H9 (cell line): ENCODE results near the gene TTC21B. TPM values are rescaled to one million over a fixed set of nuclear protein-coding genes. Genes with fewer than 3 reads are reported as not detected.

Experiments
- DNase-seq: peaks from one replicate; pipeline ENCODE4 v3.0.0-alpha.2; 2017
- H2AFZ ChIP-seq: one replicate; pipeline ENCODE4 v1.6.1; 2013; ENCODE audit warnings: mild to moderate bottlenecking, low read length, control low read depth, moderate library complexity
- H2AK5ac ChIP-seq: 2 replicates; pipeline ENCODE4 v1.6.1; 2013; ENCODE audit warnings: low read length, control low read depth, mixed read lengths; ENCODE audit not compliant: insufficient read length
- H2BK120ac ChIP-seq: one replicate; pipeline ENCODE4 v1.6.1; 2013; ENCODE audit warnings: low read depth, mild to moderate bottlenecking, low read length, control low read depth, inconsistent platforms; ENCODE audit not compliant: poor library complexity, severe bottlenecking
- H2BK12ac ChIP-seq: 2 replicates; pipeline ENCODE4 v1.6.1; 2013; ENCODE audit warnings: low read length, control low read depth, mixed read lengths, low read depth; ENCODE audit not compliant: insufficient read length
- H2BK15ac ChIP-seq: 2 replicates; pipeline ENCODE4 v1.6.1; 2013; ENCODE audit warnings: low read depth, low read length, control low read depth
- H2BK20ac ChIP-seq: one replicate; pipeline ENCODE4 v1.6.1; 2013; ENCODE audit warnings: low read depth, mild to moderate bottlenecking, low read length, control low read depth, inconsistent platforms; ENCODE audit not compliant: poor library complexity, severe bottlenecking
- H2BK5ac ChIP-seq: 2 replicates; pipeline ENCODE4 v1.6.1; 2013; ENCODE audit warnings: low read length, control low read depth, mixed read lengths; ENCODE audit not compliant: insufficient read length
- H3K14ac ChIP-seq: 2 replicates; pipeline ENCODE4 v1.6.1; 2013; ENCODE audit warnings: low read length, control low read depth; ENCODE audit not compliant: insufficient read depth
- H3K18ac ChIP-seq: 2 replicates; pipeline ENCODE4 v1.6.1; 2013; ENCODE audit warnings: low read depth, mild to moderate bottlenecking, mixed read lengths, low read length, control low read depth; ENCODE audit not compliant: insufficient read length
- H3K23ac ChIP-seq: 2 replicates; pipeline ENCODE4 v1.6.1; 2013; ENCODE audit warnings: low read length, control low read depth, mixed read lengths, low read depth; ENCODE audit not compliant: insufficient read length
- H3K23me2 ChIP-seq: 2 replicates; pipeline ENCODE4 v1.6.1; 2013; ENCODE audit warnings: low read depth, mild to moderate bottlenecking, mixed read lengths, low read length, control low read depth; ENCODE audit not compliant: insufficient read length, poor library complexity, severe bottlenecking
- H3K27ac ChIP-seq: 2 replicates; pipeline ENCODE4 v1.5.1; 2013; ENCODE audit warnings: low read length, control low read depth, mixed read lengths, low read depth; ENCODE audit not compliant: insufficient read length
- H3K27me3 ChIP-seq: 2 replicates; pipeline ENCODE4 v1.6.1; 2013; ENCODE audit warnings: low read length, control low read depth, inconsistent platforms; ENCODE audit not compliant: insufficient read depth
- H3K4ac ChIP-seq: 2 replicates; pipeline ENCODE4 v1.6.1; 2013; ENCODE audit warnings: low read depth, mild to moderate bottlenecking, control low read depth, inconsistent platforms, low read length, moderate library complexity
- H3K4me1 ChIP-seq: 2 replicates; pipeline ENCODE4 v1.6.1; 2013; ENCODE audit warnings: low read length, control low read depth, inconsistent platforms; ENCODE audit not compliant: insufficient read depth
- H3K4me2 ChIP-seq: 2 replicates; pipeline ENCODE4 v1.6.1; 2013; ENCODE audit warnings: low read length, control low read depth, mixed read lengths; ENCODE audit not compliant: insufficient read length, insufficient read depth
- H3K56ac ChIP-seq: 2 replicates; pipeline ENCODE4 v1.6.1; 2013; ENCODE audit warnings: low read depth, mild to moderate bottlenecking, mixed read lengths, low read length, control low read depth; ENCODE audit not compliant: insufficient read length
- H3K79me1 ChIP-seq: 2 replicates; pipeline ENCODE4 v1.6.1; 2013; ENCODE audit warnings: low read depth, mild to moderate bottlenecking, moderate library complexity, low read length, control low read depth, inconsistent platforms; ENCODE audit not compliant: insufficient read depth, poor library complexity, severe bottlenecking
- H3K79me2 ChIP-seq: 2 replicates; pipeline ENCODE4 v1.6.1; 2013; ENCODE audit warnings: low read length, control low read depth, inconsistent platforms; ENCODE audit not compliant: insufficient read depth
- H3K9ac ChIP-seq: 2 replicates; pipeline ENCODE4 v1.6.1; 2013; ENCODE audit warnings: low read length, control low read depth, mixed read lengths; ENCODE audit not compliant: insufficient read length; ENCODE audit errors: extremely low read depth
- H3K9me3 ChIP-seq: one replicate; pipeline ENCODE4 v1.6.1; 2013; ENCODE audit warnings: low read depth, low read length, inconsistent platforms; ENCODE audit not compliant: control insufficient read depth
- H3T11ph ChIP-seq: one replicate; pipeline ENCODE4 v1.6.1; 2013; ENCODE audit warnings: mild to moderate bottlenecking, low read length, control low read depth, inconsistent platforms
- H4K20me1 ChIP-seq: one replicate; pipeline ENCODE4 v1.6.1; 2013; ENCODE audit not compliant: control insufficient read depth, insufficient read length, insufficient read depth
- H4K5ac ChIP-seq: 2 replicates; pipeline ENCODE4 v1.6.1; 2013; ENCODE audit warnings: low read depth, mild to moderate bottlenecking, mixed read lengths, low read length, control low read depth; ENCODE audit not compliant: insufficient read length
- H4K8ac ChIP-seq: replicated peaks from 2 replicates; pipeline ENCODE4 v1.6.1; 2013; ENCODE audit warnings: low read length, control low read depth, mixed read lengths, low read depth; ENCODE audit not compliant: insufficient read length
- H4K91ac ChIP-seq: 2 replicates; pipeline ENCODE4 v1.6.1; 2013; ENCODE audit warnings: low read depth, mild to moderate bottlenecking, moderate library complexity, mixed read lengths, low read length, control low read depth; ENCODE audit not compliant: insufficient read length
- H3K27ac Mint-ChIP-seq, 3 experiments: 2 replicates in 2 of 3; 3 replicates in 1 of 3; pipeline ENCODE4 v1.8.0; 2020 to 2021; ENCODE audit warnings: mixed read lengths in 3 of 3, mild to moderate bottlenecking in 1 of 3, moderate library complexity in 1 of 3
- H3K27me3 Mint-ChIP-seq: 2 replicates; pipeline ENCODE4 v1.8.0; 2021; ENCODE audit warnings: low read depth, mild to moderate bottlenecking, moderate library complexity, mixed read lengths
- H3K36me3 Mint-ChIP-seq, 3 experiments: 2 replicates in 2 of 3; 3 replicates in 1 of 3; pipeline ENCODE4 v1.8.0; 2020 to 2021; ENCODE audit warnings: low read depth in 3 of 3, mixed read lengths in 3 of 3; ENCODE audit not compliant: insufficient read depth in 1 of 3
- H3K4me1 Mint-ChIP-seq, 2 experiments: 2 replicates each; pipeline ENCODE4 v1.8.0; 2020; ENCODE audit warnings: mixed read lengths in 2 of 2
- H3K4me3 Mint-ChIP-seq, 2 experiments: 2 replicates in 1 of 2; 3 replicates in 1 of 2; pipeline ENCODE4 v1.8.0; 2020 to 2021; ENCODE audit warnings: mild to moderate bottlenecking in 2 of 2, mixed read lengths in 2 of 2, moderate library complexity in 1 of 2
- H3K9me3 Mint-ChIP-seq, 2 experiments: 2 replicates in 1 of 2; 3 replicates in 1 of 2; pipeline ENCODE4 v1.8.0; 2020; ENCODE audit warnings: mild to moderate bottlenecking in 2 of 2, mixed read lengths in 2 of 2, moderate library complexity in 1 of 2
- WGBS: extraction: QIAGEN DNeasy Blood & Tissue Kit; methylation state at CpG from one replicate; pipeline ENCODE4 v1.1.7; 2013; ENCODE audit warnings: missing lambda C conversion rate, low lambda C conversion rate, mixed read lengths; ENCODE audit not compliant: insufficient read length; ENCODE audit errors: extremely low coverage; 5-methylcytosine and 5-hydroxymethylcytosine counted together
- total RNA-seq: library from RNA; stranded (reverse); gene quantifications from 2 replicates; pipeline ENCODE4 v1.2.1, GENCODE V29; 2021
- TF ChIP-seq, protein P1 (sequence below): fragments of 200-600 bp; sonication (generic); conservative IDR thresholded peaks from 3 replicates; pipeline ENCODE4 v1.8.0; 2021; ENCODE audit warnings: antibody characterized with exemption, mild to moderate bottlenecking

Gene TTC21B
- total RNA-seq, 1 experiment from 2014 or later, result 16.6 TPM

DNA sequence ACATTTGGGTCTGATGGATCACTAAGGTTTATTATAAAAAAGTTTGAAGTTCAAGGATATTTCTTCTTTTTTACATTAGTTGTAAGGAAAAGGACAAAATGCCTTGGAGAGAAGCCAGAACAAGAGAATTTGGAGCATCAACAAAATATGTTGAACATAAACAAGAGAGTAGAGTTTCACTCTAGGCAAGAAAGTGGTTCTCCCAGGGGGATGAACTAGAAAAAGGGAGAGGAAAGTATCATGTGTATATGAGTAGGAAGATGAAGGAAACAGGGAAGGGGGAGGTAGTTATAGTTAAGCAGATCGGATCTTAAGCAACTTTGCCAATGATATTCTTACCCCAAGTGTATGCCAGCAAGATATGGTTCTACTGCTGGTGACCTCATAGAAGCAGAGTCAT lies 95.7 kb downstream of the TTC21B start:
- H3K79me1 ChIP-seq, result no peaks in the 10 kb centered on the region
- TF ChIP-seq, protein P1, sequence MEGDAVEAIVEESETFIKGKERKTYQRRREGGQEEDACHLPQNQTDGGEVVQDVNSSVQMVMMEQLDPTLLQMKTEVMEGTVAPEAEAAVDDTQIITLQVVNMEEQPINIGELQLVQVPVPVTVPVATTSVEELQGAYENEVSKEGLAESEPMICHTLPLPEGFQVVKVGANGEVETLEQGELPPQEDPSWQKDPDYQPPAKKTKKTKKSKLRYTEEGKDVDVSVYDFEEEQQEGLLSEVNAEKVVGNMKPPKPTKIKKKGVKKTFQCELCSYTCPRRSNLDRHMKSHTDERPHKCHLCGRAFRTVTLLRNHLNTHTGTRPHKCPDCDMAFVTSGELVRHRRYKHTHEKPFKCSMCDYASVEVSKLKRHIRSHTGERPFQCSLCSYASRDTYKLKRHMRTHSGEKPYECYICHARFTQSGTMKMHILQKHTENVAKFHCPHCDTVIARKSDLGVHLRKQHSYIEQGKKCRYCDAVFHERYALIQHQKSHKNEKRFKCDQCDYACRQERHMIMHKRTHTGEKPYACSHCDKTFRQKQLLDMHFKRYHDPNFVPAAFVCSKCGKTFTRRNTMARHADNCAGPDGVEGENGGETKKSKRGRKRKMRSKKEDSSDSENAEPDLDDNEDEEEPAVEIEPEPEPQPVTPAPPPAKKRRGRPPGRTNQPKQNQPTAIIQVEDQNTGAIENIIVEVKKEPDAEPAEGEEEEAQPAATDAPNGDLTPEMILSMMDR, result no peak
- H2BK20ac ChIP-seq, result no peak overlapping the region
- H3K4me2 ChIP-seq, result no peak overlapping the region
- Mint-ChIP-seq H3K4me1 (no peaks in the 10 kb centered on the region), H3K27me3 (no peaks in the 10 kb centered on the region; the same call in 1 of the 2 replicates), H3K9me3 (peaks cover 32 to 41% of the 10 kb centered on the region in 2 experiments), H3K36me3 (peaks cover 34 to 49% (median 39%) of the 10 kb centered on the region in 3 experiments), H3K4me3 (no peak overlapping the region), H3K27ac (no peak overlapping the region)
- no CpG with 5 or more reads among the region's 1 CpG for WGBS
- H3K79me2 ChIP-seq, result no peaks in the 10 kb centered on the region
- H2BK12ac ChIP-seq, result no peak overlapping the region
- H2BK15ac ChIP-seq, result no peak overlapping the region
- DNase-seq, result no peak
- H2BK5ac ChIP-seq, result no peak overlapping the region
- H4K20me1 ChIP-seq, result no peaks in the 10 kb centered on the region
- H3K56ac ChIP-seq, result no peak overlapping the region
- H3K14ac ChIP-seq, result no peak overlapping the region
- no peak overlapping the region for H3T11ph ChIP-seq
- H4K5ac ChIP-seq, result no peak overlapping the region
- peaks cover 10% of the 10 kb centered on the region for H3K9me3 ChIP-seq
- no peak overlapping the region for H2AFZ ChIP-seq
- no peak overlapping the region for H3K18ac ChIP-seq
- no peak overlapping the region for H4K8ac ChIP-seq
- no peak overlapping the region for H2BK120ac ChIP-seq
- no peak overlapping the region for H4K91ac ChIP-seq
- no peaks in the 10 kb centered on the region for H3K23me2 ChIP-seq
- no peaks in the 10 kb centered on the region for H3K27me3 ChIP-seq
- no peak overlapping the region for H3K27ac ChIP-seq
- no peak overlapping the region for H3K23ac ChIP-seq
- H3K4ac ChIP-seq, result no peak overlapping the region
- H3K4me1 ChIP-seq, result no peaks in the 10 kb centered on the region
- H2AK5ac ChIP-seq, result no peak overlapping the region
- H3K9ac ChIP-seq, result no peak overlapping the region
